GM19468 (cell line): ENCODE measurements around the gene SLC19A2.

Experiments
- ATAC-seq: cut with Tn5 transposase; IDR thresholded peaks from one replicate; pipeline ENCODE4 v1.9.1; 2021; ENCODE audit warnings: mild to moderate bottlenecking, moderate library complexity, moderate number of reproducible peaks; ENCODE audit not compliant: unreplicated experiment; ENCODE audit errors: extremely low read depth

Gene SLC19A2

DNA sequence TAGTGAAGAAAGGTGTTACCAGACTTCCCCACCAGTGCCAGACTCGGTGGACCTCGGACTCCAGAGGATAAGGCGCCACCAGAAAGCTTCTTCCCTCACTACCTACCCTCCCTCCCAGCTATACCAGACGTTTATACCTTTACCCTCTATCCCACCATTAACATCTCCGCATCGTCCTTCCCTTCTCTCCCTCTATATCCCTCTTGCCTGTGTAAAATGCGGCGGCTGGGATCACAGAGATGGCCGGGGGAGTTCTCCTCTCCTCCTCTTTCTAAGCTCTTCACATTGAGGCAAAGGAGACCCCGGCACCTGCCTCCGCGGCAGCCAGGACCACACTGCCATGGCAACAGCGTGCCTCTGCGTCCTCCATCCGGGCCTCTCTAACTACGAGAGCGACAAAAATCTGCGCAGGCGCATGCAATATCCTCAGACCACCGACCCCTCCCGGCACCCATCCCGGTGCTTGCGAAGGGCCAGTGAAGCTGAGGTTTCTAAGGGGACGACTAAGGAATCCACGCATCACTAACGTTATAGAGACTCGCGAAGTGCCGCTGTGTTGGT, 58.6 kb downstream of the SLC19A2 start, which contains the start of gene CCDC181:
Gene CCDC181, minus strand, starts transcription at position 394 of the 561 bp plus-strand sequence. CDS start 2,547 bp downstream, outside the sequence.
- no peak for ATAC-seq

DNA sequence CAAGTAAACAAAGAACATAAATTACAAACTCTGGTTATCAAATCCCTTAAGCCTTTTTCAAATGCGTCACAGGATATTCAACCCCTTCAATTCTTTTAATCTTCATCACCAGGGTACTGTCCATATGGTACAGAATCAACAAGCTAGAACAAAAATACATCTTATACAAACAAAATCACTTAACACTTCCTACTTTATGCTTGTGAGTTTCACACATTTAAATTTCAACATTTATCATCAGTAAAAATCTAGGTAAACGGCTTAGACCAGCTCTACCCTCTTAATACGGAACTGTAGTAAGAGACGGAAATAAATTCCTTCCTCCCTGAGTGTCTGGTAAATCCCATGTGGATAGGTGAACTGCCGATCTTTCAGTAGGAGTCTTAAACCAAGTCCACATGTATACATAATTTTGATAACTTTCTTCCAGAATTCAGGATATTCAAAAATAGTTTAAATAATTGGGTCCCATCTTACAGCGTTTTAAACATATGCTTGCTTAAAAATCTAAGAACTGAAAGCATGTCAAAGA, 59.5 kb downstream of the SLC19A2 start:
- ATAC-seq, result no peak

DNA sequence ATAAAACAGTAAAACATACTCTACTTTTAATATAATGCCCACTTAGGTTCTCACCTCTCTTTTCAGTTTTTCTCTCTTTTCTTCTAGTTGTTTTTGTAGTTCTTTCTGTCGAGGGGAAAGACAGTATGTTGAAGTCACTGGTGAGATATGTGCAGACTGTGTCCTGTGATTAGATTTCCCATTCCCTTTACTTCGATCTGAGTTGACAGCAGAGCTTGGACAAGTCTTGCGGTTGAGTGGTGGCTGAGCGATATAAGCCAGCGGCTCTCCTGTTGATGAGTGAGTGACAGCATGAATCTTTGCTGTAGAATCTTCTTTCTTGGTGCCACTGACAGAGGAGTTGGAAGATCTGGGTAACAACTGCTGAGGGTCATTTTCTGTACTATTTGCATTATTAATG, 64.4 kb downstream of the SLC19A2 start:
- no peak for ATAC-seq

DNA sequence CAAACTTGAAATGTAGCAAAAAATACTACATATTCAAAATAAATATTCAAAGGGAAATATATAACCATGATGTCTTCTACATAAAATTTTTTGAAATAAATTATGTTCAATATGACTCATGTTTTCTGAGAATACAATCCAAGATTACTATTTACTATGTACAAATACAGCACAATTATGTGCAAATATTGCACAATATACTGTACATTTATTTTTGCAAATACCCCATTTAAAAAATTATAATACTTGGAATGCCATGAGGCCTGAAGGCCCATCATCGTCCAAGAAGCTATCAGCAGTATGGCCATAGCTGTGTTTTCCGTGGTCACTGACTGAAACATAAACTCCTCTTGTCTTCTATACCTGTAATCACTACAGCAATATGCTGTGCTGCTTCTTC, 70.8 kb downstream of the SLC19A2 start:
- ATAC-seq, result no peak
